GM23338 (cell line): ENCODE data around the gene TCIRG1. TPM values are rescaled to one million over a fixed set of nuclear protein-coding genes. Genes with fewer than 3 reads are reported as not detected.

Experiments
- ATAC-seq: fragments of 200-7000 bp; cut with Tn5 transposase; 3 replicates; pipeline ENCODE4 v1.9.1; 2020
- DNase-seq: peaks from one replicate; pipeline ENCODE4 v3.0.0-alpha.2; 2015; ENCODE audit warnings: low spot score
- H2AFZ ChIP-seq: fragments of 200-600 bp; sonication (generic); 2 replicates; pipeline ENCODE4 v1.8.0; 2016; ENCODE audit warnings: antibody characterized with exemption, mild to moderate bottlenecking, moderate library complexity
- H3F3A ChIP-seq: fragments of 200-600 bp; sonication (generic); replicated peaks from 2 replicates; pipeline ENCODE4 v1.8.0; 2017; ENCODE audit warnings: antibody characterized with exemption, mixed run types, low read depth
- H3K27ac ChIP-seq: fragments of 200-600 bp; sonication (generic); 2 replicates; pipeline ENCODE4 v1.6.1; 2016; ENCODE audit warnings: low read depth
- H3K27me3 ChIP-seq: fragments of 200-600 bp; sonication (generic); 2 replicates; pipeline ENCODE4 v1.8.0; 2016; ENCODE audit warnings: mild to moderate bottlenecking, mixed run types, moderate library complexity; ENCODE audit not compliant: insufficient read depth
- H3K36me3 ChIP-seq: fragments of 200-600 bp; sonication (generic); 2 replicates; pipeline ENCODE4 v1.8.0; 2016; ENCODE audit warnings: mild to moderate bottlenecking; ENCODE audit not compliant: insufficient read depth
- H3K4me1 ChIP-seq: fragments of 200-600 bp; sonication (generic); 2 replicates; pipeline ENCODE4 v1.8.0; 2016; ENCODE audit warnings: mild to moderate bottlenecking, moderate library complexity; ENCODE audit not compliant: insufficient read depth
- H3K4me2 ChIP-seq: fragments of 200-600 bp; sonication (generic); 2 replicates; pipeline ENCODE4 v1.7.1; 2017; ENCODE audit warnings: mixed run types
- H3K4me3 ChIP-seq: fragments of 200-600 bp; sonication (generic); 2 replicates; pipeline ENCODE4 v1.6.1; 2016; ENCODE audit warnings: mixed run types
- H3K79me2 ChIP-seq: fragments of 200-600 bp; sonication (generic); replicated peaks from 2 replicates; pipeline ENCODE4 v1.8.0; 2017; ENCODE audit warnings: mild to moderate bottlenecking; ENCODE audit not compliant: insufficient read depth
- H3K9me2 ChIP-seq: fragments of 200-600 bp; sonication (generic); 2 replicates; pipeline ENCODE4 v1.8.0; 2017; ENCODE audit not compliant: insufficient read depth
- H4K20me1 ChIP-seq: fragments of 200-600 bp; sonication (generic); replicated peaks from 2 replicates; pipeline ENCODE4 v1.8.0; 2017; ENCODE audit warnings: mild to moderate bottlenecking; ENCODE audit not compliant: insufficient read depth
- H3K27ac Mint-ChIP-seq: 2 replicates; pipeline ENCODE4 v1.8.0; 2020; ENCODE audit warnings: inconsistent platforms, mild to moderate bottlenecking, moderate library complexity, mixed read lengths
- H3K27me3 Mint-ChIP-seq: 3 replicates; pipeline ENCODE4 v1.8.0; 2022; ENCODE audit warnings: low read depth, mild to moderate bottlenecking, moderate library complexity, mixed read lengths, inconsistent platforms; ENCODE audit not compliant: insufficient read depth, poor library complexity
- H3K36me3 Mint-ChIP-seq: 3 replicates; pipeline ENCODE4 v1.8.0; 2021; ENCODE audit warnings: low read depth, mild to moderate bottlenecking, inconsistent platforms, moderate library complexity, mixed read lengths
- H3K4me1 Mint-ChIP-seq: 3 replicates; pipeline ENCODE4 v1.8.0; 2020; ENCODE audit warnings: mild to moderate bottlenecking, inconsistent platforms, mixed read lengths
- H3K4me3 Mint-ChIP-seq: 3 replicates; pipeline ENCODE4 v1.8.0; 2021; ENCODE audit warnings: moderate library complexity, mild to moderate bottlenecking, inconsistent platforms, mixed read lengths
- H3K9me3 Mint-ChIP-seq: 3 replicates; pipeline ENCODE4 v1.8.0; 2020; ENCODE audit warnings: moderate library complexity, mild to moderate bottlenecking, inconsistent platforms, mixed read lengths
- ETS1 ChIP-seq: IDR thresholded peaks from 2 replicates; pipeline ENCODE4 v1.6.1; 2016; ENCODE audit warnings: antibody characterized with exemption
- EZH2 ChIP-seq: fragments of 200-600 bp; sonication (generic); IDR thresholded peaks from one replicate; pipeline ENCODE4 v1.8.0; 2017; ENCODE audit warnings: antibody characterized with exemption, mild to moderate bottlenecking, low read depth; ENCODE audit not compliant: unreplicated experiment
- EZH2phosphoT487 ChIP-seq: fragments of 200-600 bp; sonication (generic); IDR thresholded peaks from one replicate; pipeline ENCODE4 v1.8.1; 2018; ENCODE audit warnings: antibody characterized with exemption; ENCODE audit not compliant: unreplicated experiment
- ZNF114 ChIP-seq: fragments of 250-450 bp; sonication (Bioruptor Pico); IDR thresholded peaks from 2 replicates; pipeline ENCODE4 v1.5.0; 2020; ENCODE audit warnings: mild to moderate bottlenecking, moderate library complexity
- ZNF462 ChIP-seq: fragments of 250-450 bp; sonication (Bioruptor Pico); IDR thresholded peaks from 2 replicates; pipeline ENCODE4 v1.5.0; 2020; ENCODE audit warnings: mild to moderate bottlenecking, moderate library complexity
- polyA plus RNA-seq: library from polyadenylated mRNA; unstranded; fragments of >200 nt; fragmentation: Nextera tagmentation; extraction: Ambion mirVana; gene quantifications from 2 replicates; pipeline ENCODE4 v1.2.1, GENCODE V29; 2016
- total RNA-seq: library from RNA; depleted of rRNA; stranded (reverse); fragments of >200 nt; shearing (Covaris generic); gene quantifications from 2 replicates; pipeline ENCODE4 v1.2.3, GENCODE V29; 2014

The TCIRG1 gene
- total and polyA plus RNA-seq, 2 experiments from 2014 or later: 20.4 to 40.4 TPM

GRCh38 chr11:68081691-68082090, 42.9 kb downstream of the TCIRG1 start:
- Histone ChIP-seq H2AFZ (no peak overlapping the region), H3K4me2 (no peak overlapping the region), H3K4me1 (no peaks in the 10 kb centered on the region), H3K4me3 (no peak overlapping the region), H3K9me2 (no peaks in the 10 kb centered on the region), H3K27me3 (no peaks in the 10 kb centered on the region), H3K36me3 (no peaks in the 10 kb centered on the region), H3F3A (peaks cover 10% of the 10 kb centered on the region; the same call in 1 of the 2 replicates), H4K20me1 (peaks cover 51% of the 10 kb centered on the region), H3K27ac (peak overlapping the region; percentile 84), H3K79me2 (peaks cover 95% of the 10 kb centered on the region)
- DNase-seq: no peak
- Mint-ChIP-seq H3K9me3 (no peaks in the 10 kb centered on the region), H3K36me3 (peaks cover 46% of the 10 kb centered on the region), H3K4me3 (no peak overlapping the region), H3K27me3 (peaks cover 12% of the 10 kb centered on the region), H3K4me1 (peaks cover 3% of the 10 kb centered on the region; the same call in 1 of the 3 replicates), H3K27ac (peak overlapping the region; percentile 80; the same call in 1 of the 2 replicates)
- TF ChIP-seq ETS1: no peak
- TF ChIP-seq ZNF114: no peak
- TF ChIP-seq EZH2phosphoT487: no peak
- no peak for TF ChIP-seq EZH2
- no peak for TF ChIP-seq ZNF462 (CRISPR knock-in tag)
- no peak for ATAC-seq
